HUES64 (cell line): ENCODE measurements around the gene HBA2.
"Not testable (repeated sequence)": the region's sequence is repeated elsewhere in the genome, so short reads cannot be mapped to it uniquely, and the experiment has no call there.

ENCODE experiments used
- H3K27ac ChIP-seq: 2 replicates; pipeline ENCODE4 v1.7.0; 2013; ENCODE audit warnings: low read depth, low read length, inconsistent platforms
- H3K27me3 ChIP-seq: 2 replicates; pipeline ENCODE4 v1.6.1; 2013; ENCODE audit warnings: mild to moderate bottlenecking, low read length; ENCODE audit not compliant: insufficient read depth
- H3K36me3 ChIP-seq: 2 replicates; pipeline ENCODE4 v1.6.1; 2013; ENCODE audit warnings: mild to moderate bottlenecking, low read length; ENCODE audit not compliant: insufficient read depth
- H3K4me1 ChIP-seq: 2 replicates; pipeline ENCODE4 v1.6.1; 2013; ENCODE audit warnings: mild to moderate bottlenecking, low read length, moderate library complexity; ENCODE audit not compliant: insufficient read depth
- H3K4me3 ChIP-seq: 2 replicates; pipeline ENCODE4 v1.5.1; 2013; ENCODE audit warnings: mild to moderate bottlenecking, low read length, moderate library complexity
- H3K9ac ChIP-seq: 2 replicates; pipeline ENCODE4 v1.6.1; 2013; ENCODE audit warnings: mild to moderate bottlenecking, low read depth, low read length
- H3K9me3 ChIP-seq: 2 replicates; pipeline ENCODE4 v1.6.1; 2013; ENCODE audit warnings: low read depth, low read length; ENCODE audit not compliant: insufficient read depth
- WGBS: fragments of 150-250, 120-280 bp; methylation state at CpG from one replicate; pipeline ENCODE4 v1.1.7; 2013; ENCODE audit warnings: missing lambda C conversion rate; 5-methylcytosine and 5-hydroxymethylcytosine counted together

The HBA2 gene

DNA sequence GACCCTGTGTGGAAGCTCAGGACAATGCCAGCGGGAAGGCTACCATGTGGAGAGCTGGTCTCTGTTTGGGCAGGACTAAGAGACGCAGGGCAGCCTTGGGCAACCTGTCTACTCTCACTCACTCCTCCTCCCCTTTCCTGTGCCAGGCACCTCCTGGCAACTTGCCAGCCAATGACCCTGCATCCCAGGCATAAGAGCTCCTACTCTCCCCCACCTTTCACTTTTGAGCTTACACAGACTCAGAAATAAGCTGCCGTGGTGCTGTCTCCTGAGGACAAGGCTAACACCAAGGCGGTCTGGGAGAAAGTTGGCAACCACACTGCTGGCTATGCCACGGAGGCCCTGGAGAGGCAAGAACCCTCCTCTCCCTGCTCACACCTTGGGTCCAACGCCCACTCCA is 4.3 kb upstream of the HBA2 start:
- WGBS: 82% methylated on average over 6 of the region's 6 CpGs

DNA sequence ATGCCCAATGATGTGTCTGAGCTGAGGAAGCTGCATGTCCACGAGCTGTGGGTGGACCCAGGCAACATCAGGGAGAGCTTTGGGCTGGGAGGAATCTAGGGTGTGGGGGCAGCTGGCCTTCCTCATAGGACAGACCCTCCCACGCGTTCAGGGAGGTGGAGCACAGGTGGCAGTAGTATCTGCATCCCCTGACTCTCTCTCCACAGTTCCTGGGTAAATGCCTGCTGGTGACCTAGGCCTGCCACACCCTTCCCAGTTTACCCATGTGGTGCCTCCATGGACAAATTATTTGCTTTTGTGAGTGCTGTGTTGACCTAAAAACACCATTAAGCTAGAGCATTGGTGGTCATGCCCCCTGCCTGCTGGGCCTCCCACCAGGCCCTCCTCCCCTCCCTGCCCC is 3.7 kb upstream of the HBA2 start:
- H3K27me3 ChIP-seq: peaks cover 82% of the 10 kb centered on the region
- no peaks in the 10 kb centered on the region for H3K9me3 ChIP-seq
- H3K27ac ChIP-seq: no peak overlapping the region
- H3K4me3 ChIP-seq: no peak overlapping the region
- H3K9ac ChIP-seq: no peak overlapping the region
- H3K4me1 ChIP-seq: peaks cover 17% of the 10 kb centered on the region
- no peaks in the 10 kb centered on the region for H3K36me3 ChIP-seq
- WGBS: 76% methylated on average over 3 of the region's 3 CpGs

More for the DNA sequence above, 4.3 kb upstream of the HBA2 start:
- Histone ChIP-seq H3K9me3 (no peaks in the 10 kb centered on the region), H3K27me3 (peaks cover 79% of the 10 kb centered on the region), H3K36me3 (no peaks in the 10 kb centered on the region), H3K4me3 (no peak overlapping the region), H3K9ac (no peak overlapping the region), H3K4me1 (peaks cover 17% of the 10 kb centered on the region), H3K27ac (no peak overlapping the region)

DNA sequence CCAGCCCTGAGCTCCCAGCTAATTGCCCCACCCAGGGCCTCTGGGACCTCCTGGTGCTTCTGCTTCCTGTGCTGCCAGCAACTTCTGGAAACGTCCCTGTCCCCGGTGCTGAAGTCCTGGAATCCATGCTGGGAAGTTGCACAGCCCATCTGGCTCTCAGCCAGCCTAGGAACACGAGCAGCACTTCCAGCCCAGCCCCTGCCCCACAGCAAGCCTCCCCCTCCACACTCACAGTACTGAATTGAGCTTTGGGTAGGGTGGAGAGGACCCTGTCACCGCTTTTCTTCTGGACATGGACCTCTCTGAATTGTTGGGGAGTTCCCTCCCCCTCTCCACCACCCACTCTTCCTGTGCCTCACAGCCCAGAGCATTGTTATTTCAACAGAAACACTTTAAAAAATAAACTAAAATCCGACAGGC is 2.6 kb upstream of the HBA2 start:
- H3K27ac ChIP-seq, H3K9me3 ChIP-seq, H3K36me3 ChIP-seq, H3K9ac ChIP-seq, H3K4me3 ChIP-seq: not testable (repeated sequence)
- 0% methylated on average over 4 of the region's 5 CpGs for WGBS
- Histone ChIP-seq H3K4me1 (peaks cover 17% of the 10 kb centered on the region), H3K27me3 (peaks cover 90% of the 10 kb centered on the region)

DNA sequence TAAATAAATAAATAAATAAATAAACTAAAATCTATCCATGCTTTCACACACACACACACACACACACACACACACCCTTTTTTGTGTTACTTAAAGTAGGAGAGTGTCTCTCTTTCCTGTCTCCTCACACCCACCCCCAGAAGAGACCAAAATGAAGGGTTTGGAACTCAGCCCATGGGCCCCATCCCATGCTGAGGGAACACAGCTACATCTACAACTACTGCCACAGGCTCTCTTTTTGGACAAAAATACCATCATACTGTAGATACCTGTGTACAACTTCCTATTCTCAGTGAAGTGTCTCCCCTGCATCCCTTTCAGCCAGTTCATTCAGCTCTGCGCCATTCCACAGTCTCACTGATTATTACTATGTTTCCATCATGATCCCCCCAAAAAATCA is 1.9 kb upstream of the HBA2 start:
- Histone ChIP-seq H3K9me3 (no peaks in the 10 kb centered on the region), H3K4me1 (peaks cover 13% of the 10 kb centered on the region), H3K27me3 (peaks cover 90% of the 10 kb centered on the region), H3K9ac (no peak overlapping the region), H3K4me3 (no peak overlapping the region), H3K36me3 (no peaks in the 10 kb centered on the region), H3K27ac (no peak overlapping the region)
- WGBS: 85% methylated on average over 1 of the region's 1 CpG

DNA sequence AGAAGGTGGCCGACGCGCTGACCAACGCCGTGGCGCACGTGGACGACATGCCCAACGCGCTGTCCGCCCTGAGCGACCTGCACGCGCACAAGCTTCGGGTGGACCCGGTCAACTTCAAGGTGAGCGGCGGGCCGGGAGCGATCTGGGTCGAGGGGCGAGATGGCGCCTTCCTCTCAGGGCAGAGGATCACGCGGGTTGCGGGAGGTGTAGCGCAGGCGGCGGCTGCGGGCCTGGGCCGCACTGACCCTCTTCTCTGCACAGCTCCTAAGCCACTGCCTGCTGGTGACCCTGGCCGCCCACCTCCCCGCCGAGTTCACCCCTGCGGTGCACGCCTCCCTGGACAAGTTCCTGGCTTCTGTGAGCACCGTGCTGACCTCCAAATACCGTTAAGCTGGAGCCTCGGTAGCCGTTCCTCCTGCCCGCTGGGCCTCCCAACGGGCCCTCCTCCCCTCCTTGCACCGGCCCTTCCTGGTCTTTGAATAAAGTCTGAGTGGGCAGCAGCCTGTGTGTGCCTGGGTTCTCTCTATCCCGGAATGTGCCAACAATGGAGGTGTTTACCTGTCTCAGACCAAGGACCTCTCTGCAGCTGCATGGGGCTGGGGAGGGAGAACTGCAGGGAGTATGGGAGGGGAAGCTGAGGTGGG is 657 bp downstream of the HBA2 start:
- not testable (repeated sequence) for H3K27ac ChIP-seq, H3K9ac ChIP-seq, H3K9me3 ChIP-seq, H3K4me3 ChIP-seq, H3K36me3 ChIP-seq, H3K4me1 ChIP-seq
- H3K27me3 ChIP-seq: peaks cover 85% of the 10 kb centered on the region
- 10% methylated on average over 30 of the region's 44 CpGs for WGBS

DNA sequence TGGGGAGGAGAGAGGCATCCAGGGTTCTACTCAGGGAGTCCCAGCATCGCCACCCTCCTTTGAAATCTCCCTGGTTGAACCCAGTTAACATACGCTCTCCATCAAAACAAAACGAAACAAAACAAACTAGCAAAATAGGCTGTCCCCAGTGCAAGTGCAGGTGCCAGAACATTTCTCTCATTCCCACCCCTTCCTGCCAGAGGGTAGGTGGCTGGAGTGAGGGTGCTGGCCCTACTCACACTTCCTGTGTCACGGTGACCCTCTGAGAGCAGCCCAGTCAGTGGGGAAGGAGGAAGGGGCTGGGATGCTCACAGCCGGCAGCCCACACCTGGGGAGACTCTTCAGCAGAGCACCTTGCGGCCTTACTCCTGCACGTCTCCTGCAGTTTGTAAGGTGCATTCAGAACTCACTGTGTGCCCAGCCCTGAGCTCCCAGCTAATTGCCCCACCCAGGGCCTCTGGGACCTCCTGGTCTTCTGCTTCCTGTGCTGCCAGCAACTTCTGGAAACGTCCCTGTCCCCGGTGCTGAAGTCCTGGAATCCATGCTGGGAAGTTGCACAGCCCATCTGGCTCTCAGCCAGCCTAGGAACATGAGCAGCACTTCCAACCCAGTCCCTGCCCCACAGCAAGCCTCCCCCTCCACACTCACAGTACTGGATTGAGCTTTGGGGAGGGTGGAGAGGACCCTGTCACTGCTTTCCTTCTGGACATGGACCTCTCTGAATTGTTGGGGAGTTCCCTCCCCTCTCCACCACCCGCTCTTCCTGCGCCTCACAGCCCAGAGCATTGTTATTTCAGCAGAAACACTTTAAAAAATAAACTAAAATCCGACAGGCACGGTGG is 1.5 kb downstream of the HBA2 start:
- H3K27me3 ChIP-seq: peaks cover 85% of the 10 kb centered on the region

DNA sequence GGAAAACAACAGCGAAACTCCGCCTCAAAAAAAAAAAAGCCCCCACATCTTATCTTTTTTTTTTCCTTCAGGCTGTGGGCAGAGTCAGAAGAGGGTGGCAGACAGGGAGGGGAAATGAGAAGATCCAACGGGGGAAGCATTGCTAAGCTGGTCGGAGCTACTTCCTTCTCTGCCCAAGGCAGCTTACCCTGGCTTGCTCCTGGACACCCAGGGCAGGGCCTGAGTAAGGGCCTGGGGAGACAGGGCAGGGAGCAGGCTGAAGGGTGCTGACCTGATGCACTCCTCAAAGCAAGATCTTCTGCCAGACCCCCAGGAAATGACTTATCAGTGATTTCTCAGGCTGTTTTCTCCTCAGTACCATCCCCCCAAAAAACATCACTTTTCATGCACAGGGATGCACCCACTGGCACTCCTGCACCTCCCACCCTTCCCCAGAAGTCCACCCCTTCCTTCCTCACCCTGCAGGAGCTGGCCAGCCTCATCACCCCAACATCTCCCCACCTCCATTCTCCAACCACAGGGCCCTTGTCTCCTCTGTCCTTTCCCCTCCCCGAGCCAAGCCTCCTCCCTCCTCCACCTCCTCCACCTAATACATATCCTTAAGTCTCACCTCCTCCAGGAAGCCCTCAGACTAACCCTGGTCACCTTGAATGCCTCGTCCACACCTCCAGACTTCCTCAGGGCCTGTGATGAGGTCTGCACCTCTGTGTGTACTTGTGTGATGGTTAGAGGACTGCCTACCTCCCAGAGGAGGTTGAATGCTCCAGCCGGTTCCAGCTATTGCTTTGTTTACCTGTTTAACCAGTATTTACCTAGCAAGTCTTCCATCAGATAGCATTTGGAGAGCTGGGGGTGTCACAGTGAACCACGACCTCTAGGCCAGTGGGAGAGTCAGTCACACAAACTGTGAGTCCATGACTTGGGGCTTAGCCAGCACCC is 2.6 kb downstream of the HBA2 start:
- Histone ChIP-seq H3K27me3 (peaks cover 86% of the 10 kb centered on the region), H3K9me3 (no peaks in the 10 kb centered on the region), H3K4me1 (peaks cover under 1% of the 10 kb centered on the region; the same call in 1 of the 2 replicates), H3K4me3 (no peak overlapping the region), H3K36me3 (no peaks in the 10 kb centered on the region), H3K27ac (no peak overlapping the region), H3K9ac (no peak overlapping the region)
- 35% methylated on average over 7 of the region's 8 CpGs for WGBS

More for the DNA sequence above, 1.5 kb downstream of the HBA2 start:
- H3K27ac ChIP-seq, H3K9ac ChIP-seq, H3K4me3 ChIP-seq, H3K4me1 ChIP-seq, H3K9me3 ChIP-seq, H3K36me3 ChIP-seq: not testable (repeated sequence)
- 23% methylated on average over 6 of the region's 13 CpGs for WGBS

DNA sequence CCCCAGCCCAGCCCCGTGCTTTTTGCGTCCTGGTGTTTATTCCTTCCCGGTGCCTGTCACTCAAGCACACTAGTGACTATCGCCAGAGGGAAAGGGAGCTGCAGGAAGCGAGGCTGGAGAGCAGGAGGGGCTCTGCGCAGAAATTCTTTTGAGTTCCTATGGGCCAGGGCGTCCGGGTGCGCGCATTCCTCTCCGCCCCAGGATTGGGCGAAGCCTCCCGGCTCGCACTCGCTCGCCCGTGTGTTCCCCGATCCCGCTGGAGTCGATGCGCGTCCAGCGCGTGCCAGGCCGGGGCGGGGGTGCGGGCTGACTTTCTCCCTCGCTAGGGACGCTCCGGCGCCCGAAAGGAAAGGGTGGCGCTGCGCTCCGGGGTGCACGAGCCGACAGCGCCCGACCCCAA is 3.3 kb downstream of the HBA2 start:
- peaks cover 86% of the 10 kb centered on the region for H3K27me3 ChIP-seq
- 2% methylated on average over 13 of the region's 39 CpGs for WGBS
- H3K27ac ChIP-seq, H3K36me3 ChIP-seq, H3K9ac ChIP-seq, H3K4me3 ChIP-seq, H3K4me1 ChIP-seq, H3K9me3 ChIP-seq: not testable (repeated sequence)

DNA sequence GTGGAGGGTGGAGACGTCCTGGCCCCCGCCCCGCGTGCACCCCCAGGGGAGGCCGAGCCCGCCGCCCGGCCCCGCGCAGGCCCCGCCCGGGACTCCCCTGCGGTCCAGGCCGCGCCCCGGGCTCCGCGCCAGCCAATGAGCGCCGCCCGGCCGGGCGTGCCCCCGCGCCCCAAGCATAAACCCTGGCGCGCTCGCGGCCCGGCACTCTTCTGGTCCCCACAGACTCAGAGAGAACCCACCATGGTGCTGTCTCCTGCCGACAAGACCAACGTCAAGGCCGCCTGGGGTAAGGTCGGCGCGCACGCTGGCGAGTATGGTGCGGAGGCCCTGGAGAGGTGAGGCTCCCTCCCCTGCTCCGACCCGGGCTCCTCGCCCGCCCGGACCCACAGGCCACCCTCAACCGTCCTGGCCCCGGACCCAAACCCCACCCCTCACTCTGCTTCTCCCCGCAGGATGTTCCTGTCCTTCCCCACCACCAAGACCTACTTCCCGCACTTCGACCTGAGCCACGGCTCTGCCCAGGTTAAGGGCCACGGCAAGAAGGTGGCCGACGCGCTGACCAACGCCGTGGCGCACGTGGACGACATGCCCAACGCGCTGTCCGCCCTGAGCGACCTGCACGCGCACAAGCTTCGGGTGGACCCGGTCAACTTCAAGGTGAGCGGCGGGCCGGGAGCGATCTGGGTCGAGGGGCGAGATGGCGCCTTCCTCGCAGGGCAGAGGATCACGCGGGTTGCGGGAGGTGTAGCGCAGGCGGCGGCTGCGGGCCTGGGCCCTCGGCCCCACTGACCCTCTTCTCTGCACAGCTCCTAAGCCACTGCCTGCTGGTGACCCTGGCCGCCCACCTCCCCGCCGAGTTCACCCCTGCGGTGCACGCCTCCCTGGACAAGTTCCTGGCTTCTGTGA is 4.1 kb downstream of the HBA2 start, which contains the start of gene HBA1:
Gene HBA1, plus strand, starts transcription at position 204 of the 906 bp plus-strand sequence. Its CDS starts 37 bp downstream, at position 241.
- H3K4me3 ChIP-seq, H3K4me1 ChIP-seq, H3K36me3 ChIP-seq, H3K9me3 ChIP-seq, H3K9ac ChIP-seq, H3K27ac ChIP-seq: not testable (repeated sequence)
- peaks cover 82% of the 10 kb centered on the region for H3K27me3 ChIP-seq
- WGBS: 9% methylated on average over 38 of the region's 88 CpGs

DNA sequence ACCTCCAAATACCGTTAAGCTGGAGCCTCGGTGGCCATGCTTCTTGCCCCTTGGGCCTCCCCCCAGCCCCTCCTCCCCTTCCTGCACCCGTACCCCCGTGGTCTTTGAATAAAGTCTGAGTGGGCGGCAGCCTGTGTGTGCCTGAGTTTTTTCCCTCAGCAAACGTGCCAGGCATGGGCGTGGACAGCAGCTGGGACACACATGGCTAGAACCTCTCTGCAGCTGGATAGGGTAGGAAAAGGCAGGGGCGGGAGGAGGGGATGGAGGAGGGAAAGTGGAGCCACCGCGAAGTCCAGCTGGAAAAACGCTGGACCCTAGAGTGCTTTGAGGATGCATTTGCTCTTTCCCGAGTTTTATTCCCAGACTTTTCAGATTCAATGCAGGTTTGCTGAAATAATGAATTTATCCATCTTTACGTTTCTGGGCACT is 4.7 kb downstream of the HBA2 start:
- no peaks in the 10 kb centered on the region for H3K9me3 ChIP-seq
- no peak overlapping the region for H3K27ac ChIP-seq
- peaks cover 77% of the 10 kb centered on the region for H3K27me3 ChIP-seq
- H3K9ac ChIP-seq: no peak overlapping the region
- H3K36me3 ChIP-seq: no peaks in the 10 kb centered on the region
- no peaks in the 10 kb centered on the region for H3K4me1 ChIP-seq
- H3K4me3 ChIP-seq: no peak overlapping the region
- WGBS: 17% methylated on average over 13 of the region's 13 CpGs
